Activated naive CD4-positive, alpha-beta T cell treated with anti-CD3 and anti-CD28 coated beads for 36 hours (primary cell): Measurements from ENCODE around the gene HPN. TPM values are rescaled to one million over a fixed set of nuclear protein-coding genes. Genes with fewer than 3 reads are reported as not detected.

Experiments used
- CTCF ChIA-PET: fragments of 350-600 bp; sonication (Branson Sonifier 250); formaldehyde crosslinking; loops from one replicate; lab custom pipeline; 2021; ENCODE audit warnings: antibody characterized with exemption; lab: Charles Lee
- DNase-seq: peaks from one replicate; pipeline ENCODE4 v3.0.0-alpha.2; 2020
- H3K27ac Mint-ChIP-seq: one replicate; pipeline ENCODE4 v1.8.0; 2021; ENCODE audit warnings: mild to moderate bottlenecking, mixed read lengths
- H3K27me3 Mint-ChIP-seq: one replicate; pipeline ENCODE4 v1.8.0; 2021; ENCODE audit warnings: low read depth, mixed read lengths
- H3K36me3 Mint-ChIP-seq: one replicate; pipeline ENCODE4 v1.8.0; 2021; ENCODE audit warnings: low read depth, mixed read lengths
- H3K4me1 Mint-ChIP-seq: one replicate; pipeline ENCODE4 v1.8.0; 2021; ENCODE audit warnings: low read depth, mixed read lengths
- H3K4me3 Mint-ChIP-seq: one replicate; pipeline ENCODE4 v1.8.0; 2021; ENCODE audit warnings: mild to moderate bottlenecking, moderate library complexity, mixed read lengths
- H3K9me3 Mint-ChIP-seq: one replicate; pipeline ENCODE4 v1.8.0; 2021; ENCODE audit warnings: mixed read lengths
- intact Hi-C: fragments of 100-400 bp; cut with micrococcal nuclease; formaldehyde crosslinking; loops from one replicate; pipeline ENCODE4 v1.15.1; 2023
- total RNA-seq, 2 experiments: library from RNA; stranded (reverse); gene quantifications; one replicate each; pipeline ENCODE4 v1.2.3, GENCODE V29; 2021

HPN gene
- total RNA-seq, 2 experiments from 2014 or later, result not detected

DNA sequence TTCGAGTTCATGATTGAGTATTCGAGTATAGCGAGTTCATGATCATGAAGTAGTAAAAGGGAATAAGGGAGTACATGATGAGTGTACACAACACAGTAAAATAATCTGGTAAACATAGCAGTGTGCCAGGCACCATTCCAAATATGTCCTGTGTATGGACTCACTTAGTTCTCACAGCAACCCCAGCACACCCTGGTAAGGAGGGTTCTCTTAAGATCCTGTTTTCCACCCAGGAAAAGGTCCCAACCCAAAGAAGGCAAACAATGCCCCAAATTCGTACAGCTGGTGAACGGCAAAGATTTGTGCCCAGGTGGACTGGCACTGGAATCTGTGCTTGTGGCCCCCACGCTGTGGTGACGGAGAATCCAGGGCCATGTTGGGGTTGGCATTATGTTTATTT, 21.4 kb downstream of the HPN start:
- Mint-ChIP-seq H3K4me1 (peaks cover 24% of the 10 kb centered on the region), H3K27ac (no peak overlapping the region), H3K9me3 (no peaks in the 10 kb centered on the region), H3K27me3 (no peaks in the 10 kb centered on the region), H3K36me3 (no peaks in the 10 kb centered on the region), H3K4me3 (no peak overlapping the region)
- CTCF ChIA-PET, result interaction anchor here (2.0 kb wide), 1 partner anchor 73 kb away, joined by 6 read pairs; the partner anchor contains the start of gene LGI4
- intact Hi-C loops, result loop anchor here (5.0 kb wide), 1 partner anchor 204 kb away; the partner anchor contains the start of gene USF2
- no peak for DNase-seq

DNA sequence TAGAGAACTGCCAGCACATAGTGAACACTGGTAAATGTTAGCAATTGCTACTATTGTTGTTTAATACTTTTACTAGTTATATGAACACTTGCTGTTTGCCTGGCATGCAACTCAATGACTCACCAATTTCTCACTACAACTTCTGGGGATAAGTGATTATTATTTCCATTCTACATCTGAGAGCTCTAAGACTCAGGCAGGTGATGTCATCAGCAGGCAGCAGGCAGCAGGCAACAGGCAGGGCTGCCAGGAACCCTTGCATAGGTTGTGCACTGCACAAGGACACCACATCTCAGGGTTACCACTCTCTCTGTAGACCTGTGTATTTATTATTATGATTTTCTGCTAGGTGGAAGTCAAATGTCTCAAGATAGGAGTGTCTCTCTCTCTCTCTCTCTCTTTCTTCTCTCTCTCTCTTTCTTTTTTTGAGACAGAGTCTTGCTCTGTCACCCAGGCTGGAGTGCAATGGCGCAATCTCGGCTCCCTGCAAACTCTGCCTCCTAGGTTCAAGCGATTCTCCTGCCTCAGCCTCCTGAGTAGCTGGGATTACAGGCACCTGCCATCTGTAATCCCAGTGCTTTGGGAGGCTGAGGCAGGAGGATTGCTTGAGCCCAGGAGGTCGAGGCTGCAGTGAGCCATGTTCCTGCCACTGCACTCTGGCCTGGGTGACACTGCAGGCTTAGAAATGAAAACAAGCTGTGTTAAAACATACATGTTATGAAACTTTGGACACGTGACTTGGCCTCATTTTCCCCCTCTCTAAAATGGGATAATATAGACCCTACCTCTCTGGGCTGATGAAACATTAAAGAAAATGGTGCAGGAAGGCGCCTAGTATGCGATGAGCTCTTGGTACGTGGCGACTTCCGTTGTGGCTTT, 22.7 kb downstream of the HPN start:
- DNase-seq, result peak; percentile 64
- peak overlapping the region; percentile 59 for H3K27ac Mint-ChIP-seq

DNA sequence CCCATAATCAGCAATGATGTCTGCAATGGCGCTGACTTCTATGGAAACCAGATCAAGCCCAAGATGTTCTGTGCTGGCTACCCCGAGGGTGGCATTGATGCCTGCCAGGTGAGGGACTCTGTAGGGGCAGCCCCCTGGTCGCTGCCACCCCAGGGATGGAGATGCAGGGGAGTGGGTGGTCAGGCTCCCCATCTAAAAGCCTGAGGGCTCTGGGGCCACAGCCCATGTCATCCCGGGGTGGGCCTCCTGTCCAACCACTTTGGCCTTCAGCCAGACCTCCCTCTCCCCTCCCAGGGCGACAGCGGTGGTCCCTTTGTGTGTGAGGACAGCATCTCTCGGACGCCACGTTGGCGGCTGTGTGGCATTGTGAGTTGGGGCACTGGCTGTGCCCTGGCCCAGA, 24.1 kb downstream of the HPN start:
- CTCF ChIA-PET, result interaction anchor here (1.6 kb wide), 2 partner anchors 89 to 150 kb away, joined by 5 to 10 read pairs; partner anchors contain the start of gene FXYD5
- H3K27ac Mint-ChIP-seq, result no peak overlapping the region
- H3K27me3 Mint-ChIP-seq, result no peaks in the 10 kb centered on the region
- H3K4me1 Mint-ChIP-seq, result peaks cover 24% of the 10 kb centered on the region
- H3K4me3 Mint-ChIP-seq, result no peak overlapping the region
- H3K36me3 Mint-ChIP-seq, result no peaks in the 10 kb centered on the region
- peaks cover 4% of the 10 kb centered on the region for H3K9me3 Mint-ChIP-seq
- no peak for DNase-seq
- intact Hi-C loops, result loop anchor here (5.0 kb wide), 1 partner anchor 57 kb away; no protein-coding TSS in a partner anchor

More for the DNA sequence above, 22.7 kb downstream of the HPN start:
- peaks cover 24% of the 10 kb centered on the region for H3K4me1 Mint-ChIP-seq
- no peaks in the 10 kb centered on the region for H3K27me3 Mint-ChIP-seq
- no peaks in the 10 kb centered on the region for H3K9me3 Mint-ChIP-seq
- no peak overlapping the region for H3K4me3 Mint-ChIP-seq
- CTCF ChIA-PET, result interaction anchor here (1.1 to 2.0 kb wide), 3 partner anchors 20 to 101 kb away, joined by 4 to 10 read pairs (median 6); partner anchors contain the start of genes LGI4 and ZNF792
- intact Hi-C loops, result loop anchor here (1.0 to 5.0 kb wide), 4 partner anchors 19 to 203 kb away; partner anchors contain the start of gene USF2
- no peaks in the 10 kb centered on the region for H3K36me3 Mint-ChIP-seq

GRCh38 chr19:35066121-35066520, 24.6 kb downstream of the HPN start:
- no peak for DNase-seq
- Mint-ChIP-seq H3K4me3 (no peak overlapping the region), H3K27me3 (no peaks in the 10 kb centered on the region), H3K27ac (no peak overlapping the region), H3K4me1 (peaks cover 24% of the 10 kb centered on the region), H3K9me3 (peaks cover 6% of the 10 kb centered on the region), H3K36me3 (no peaks in the 10 kb centered on the region)
- CTCF ChIA-PET, result interaction anchor here (0.6 to 2.3 kb wide), 23 partner anchors 10 to 177 kb away, joined by 3 to 35 read pairs (median 5); partner anchors contain the start of genes FXYD5 and LGI4
- intact Hi-C loops, result loop anchor here (5.0 kb wide), 1 partner anchor 56 kb away; no protein-coding TSS in a partner anchor

DNA sequence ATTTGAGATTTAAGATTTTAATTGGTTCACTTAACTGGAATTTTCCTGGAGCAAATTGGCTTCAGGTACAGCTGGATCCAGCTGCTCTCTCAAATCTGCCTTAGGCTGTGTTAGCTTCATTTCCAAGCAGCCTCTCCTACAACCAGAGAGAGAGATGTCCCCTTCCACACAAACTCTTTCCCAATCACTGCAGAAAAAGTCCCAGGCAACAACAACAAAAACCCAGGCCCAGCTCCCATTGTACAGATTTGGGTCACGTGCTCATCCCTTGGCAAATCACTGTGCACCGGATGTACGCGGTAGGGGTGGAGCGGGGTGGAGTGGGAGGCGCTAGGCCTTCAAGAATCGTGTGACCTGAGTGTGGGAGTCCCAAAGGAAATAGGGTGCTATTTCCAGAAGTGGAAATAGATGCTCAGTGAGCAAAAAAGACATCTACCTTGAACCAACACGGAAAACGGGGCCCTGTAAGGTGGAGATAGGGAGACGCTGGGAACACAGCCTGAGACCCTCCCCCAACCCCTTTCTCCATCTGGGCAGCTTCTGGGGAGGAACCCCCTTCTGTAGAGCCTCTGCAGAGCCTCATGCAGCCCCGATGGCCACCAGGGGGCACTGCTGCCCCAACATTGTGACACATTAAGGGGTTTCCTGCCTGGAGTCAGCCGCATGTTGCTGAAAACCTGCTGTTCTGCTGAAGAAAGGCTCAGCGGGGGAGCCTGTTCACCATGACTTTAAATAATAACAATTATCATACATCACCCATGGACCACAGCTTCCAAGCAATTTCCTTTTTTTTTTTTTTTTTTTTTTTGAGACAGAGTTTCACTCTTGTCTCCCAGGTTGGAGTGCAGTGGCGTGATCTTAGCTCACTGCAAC, 25.4 kb downstream of the HPN start:
- CTCF ChIA-PET, result interaction anchor here (0.6 to 2.3 kb wide), 33 partner anchors 8 to 1212 kb away, joined by 3 to 35 read pairs (median 5); partner anchors contain the start of genes FXYD5 and LGI4
- Mint-ChIP-seq H3K36me3 (no peaks in the 10 kb centered on the region), H3K27me3 (no peaks in the 10 kb centered on the region), H3K9me3 (peaks cover 6% of the 10 kb centered on the region), H3K4me1 (peaks cover 24% of the 10 kb centered on the region), H3K27ac (peak overlapping the region; percentile 46), H3K4me3 (peak overlapping the region; percentile 22)
- intact Hi-C loops, result loop anchor here (1.0 to 5.0 kb wide), 5 partner anchors 23 to 74 kb away; partner anchors contain the start of gene LGI4
- DNase-seq, result peak; percentile 96

GRCh38 chr19:35068941-35069634, 27.6 kb downstream of the HPN start:
- Mint-ChIP-seq H3K27me3 (no peaks in the 10 kb centered on the region), H3K4me3 (no peak overlapping the region), H3K27ac (no peak overlapping the region), H3K9me3 (peaks cover 6% of the 10 kb centered on the region), H3K4me1 (peaks cover 15% of the 10 kb centered on the region), H3K36me3 (no peaks in the 10 kb centered on the region)
- CTCF ChIA-PET, result interaction anchor here (0.8 to 2.0 kb wide), 4 partner anchors 23 to 72 kb away, joined by 3 to 8 read pairs (median 6); no protein-coding TSS in a partner anchor
- intact Hi-C loops, result loop anchor here (5.0 kb wide), 1 partner anchor 53 kb away; no protein-coding TSS in a partner anchor
- no peak for DNase-seq

- intact Hi-C loops, result loop anchor here (5.0 kb wide), 1 partner anchor 53 kb away; no protein-coding TSS in a partner anchor
- H3K4me1 Mint-ChIP-seq, result peaks cover 10% of the 10 kb centered on the region
- CTCF ChIA-PET, result interaction anchor here (0.6 to 2.0 kb wide), 8 partner anchors 11 to 388 kb away, joined by 3 to 8 read pairs (median 3); no protein-coding TSS in a partner anchor
- no peak overlapping the region for H3K4me3 Mint-ChIP-seq
- no peaks in the 10 kb centered on the region for H3K27me3 Mint-ChIP-seq
- DNase-seq, result no peak
- H3K27ac Mint-ChIP-seq, result no peak overlapping the region
- no peaks in the 10 kb centered on the region for H3K36me3 Mint-ChIP-seq
- peaks cover 6% of the 10 kb centered on the region for H3K9me3 Mint-ChIP-seq
Measured at GRCh38 chr19:35069696-35070095, 28.2 kb downstream of the HPN start.

- CTCF ChIA-PET, result interaction anchor here (0.6 to 2.0 kb wide), 8 partner anchors 11 to 387 kb away, joined by 3 to 8 read pairs (median 4); no protein-coding TSS in a partner anchor
- Mint-ChIP-seq H3K27me3 (no peaks in the 10 kb centered on the region), H3K27ac (no peak overlapping the region), H3K4me1 (peaks cover 8% of the 10 kb centered on the region), H3K36me3 (no peaks in the 10 kb centered on the region), H3K9me3 (peaks cover 6% of the 10 kb centered on the region), H3K4me3 (no peak overlapping the region)
- no peak for DNase-seq
- intact Hi-C loops, result no loop called here
Measured at GRCh38 chr19:35070471-35070870, 28.9 kb downstream of the HPN start.

DNA sequence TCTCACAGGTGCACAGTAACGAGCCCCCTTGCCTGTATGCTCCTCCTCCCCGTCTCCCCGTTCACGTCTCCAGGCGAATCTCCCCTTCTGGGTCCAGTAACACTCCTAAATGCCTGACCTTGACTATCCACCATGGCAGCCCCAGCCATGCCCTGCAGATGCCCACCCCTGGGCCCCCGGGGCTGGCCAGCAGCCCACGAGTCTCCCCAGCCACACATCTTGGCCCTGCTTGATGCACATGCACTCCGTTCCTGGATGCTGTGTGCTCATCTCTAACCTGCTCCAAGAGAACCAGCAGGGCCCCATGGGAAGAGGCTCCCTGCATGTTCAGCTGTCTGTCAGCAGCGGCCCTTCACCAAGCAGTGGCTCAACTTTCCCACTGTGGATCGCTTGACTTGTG, 32.0 kb downstream of the HPN start:
- CTCF ChIA-PET, result no interaction called here
- H3K27ac Mint-ChIP-seq, result no peak overlapping the region
- H3K27me3 Mint-ChIP-seq, result no peaks in the 10 kb centered on the region
- H3K36me3 Mint-ChIP-seq, result no peaks in the 10 kb centered on the region
- intact Hi-C loops, result no loop called here
- no peak overlapping the region for H3K4me3 Mint-ChIP-seq
- peaks cover 6% of the 10 kb centered on the region for H3K9me3 Mint-ChIP-seq
- no peak for DNase-seq
- no peaks in the 10 kb centered on the region for H3K4me1 Mint-ChIP-seq

GRCh38 chr19:35073941-35074340, 32.4 kb downstream of the HPN start:
- intact Hi-C loops, result no loop called here
- no peak overlapping the region for H3K27ac Mint-ChIP-seq
- H3K4me1 Mint-ChIP-seq, result no peaks in the 10 kb centered on the region
- CTCF ChIA-PET, result no interaction called here
- DNase-seq, result no peak
- no peaks in the 10 kb centered on the region for H3K27me3 Mint-ChIP-seq
- H3K4me3 Mint-ChIP-seq, result no peak overlapping the region
- H3K9me3 Mint-ChIP-seq, result peaks cover 6% of the 10 kb centered on the region
- no peaks in the 10 kb centered on the region for H3K36me3 Mint-ChIP-seq
